GM21390 (cell line): Measurements from ENCODE around the gene CORO2A.
"Not testable (repeated sequence)": the region's sequence is repeated elsewhere in the genome, so short reads cannot be mapped to it uniquely, and the experiment has no call there.

ENCODE experiments used
- ATAC-seq: cut with Tn5 transposase; IDR thresholded peaks from one replicate; pipeline ENCODE4 v1.9.1; 2021; ENCODE audit not compliant: unreplicated experiment

CORO2A gene

DNA sequence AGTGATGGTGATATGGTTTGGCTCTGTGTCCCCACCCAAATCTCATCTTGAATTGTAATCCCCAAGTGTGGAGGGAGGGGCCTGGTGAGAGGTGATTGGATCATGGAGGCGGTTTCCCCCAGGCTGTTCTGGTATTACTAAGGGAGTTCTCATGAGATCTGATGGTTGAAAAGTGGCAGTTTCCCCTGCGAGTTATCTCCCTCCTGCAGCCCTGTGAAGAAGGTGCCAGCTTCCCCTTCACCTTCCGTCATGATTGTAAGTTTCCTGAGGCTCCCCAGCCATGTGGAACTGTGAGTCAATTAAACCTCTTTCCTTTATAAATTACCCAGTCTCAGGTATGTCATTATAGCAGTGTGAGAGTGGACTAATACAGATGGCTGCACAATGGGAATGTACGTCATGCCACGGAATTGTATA lies 17.9 kb downstream of the CORO2A start:
- not testable (repeated sequence) for ATAC-seq

DNA sequence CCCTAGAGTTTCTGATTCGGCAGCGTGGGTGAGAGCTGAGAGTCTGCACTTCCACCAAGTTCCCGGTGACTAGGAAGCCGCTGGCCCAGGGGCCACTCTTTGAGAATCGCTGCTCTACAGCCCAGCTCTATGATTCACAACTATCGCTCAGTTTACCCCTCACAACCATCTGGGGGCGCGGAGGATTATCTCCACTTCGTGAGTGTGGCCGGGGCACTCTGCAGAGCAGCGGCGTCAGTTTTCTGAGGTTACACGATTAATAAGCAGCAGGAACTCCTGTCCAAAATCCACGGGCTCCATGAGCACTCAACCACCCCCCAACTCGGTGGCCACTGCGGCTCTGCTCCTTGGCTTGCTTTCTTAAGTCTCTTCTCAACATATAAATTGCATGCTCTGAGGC lies 19.3 kb downstream of the CORO2A start:
- ATAC-seq: no peak

DNA sequence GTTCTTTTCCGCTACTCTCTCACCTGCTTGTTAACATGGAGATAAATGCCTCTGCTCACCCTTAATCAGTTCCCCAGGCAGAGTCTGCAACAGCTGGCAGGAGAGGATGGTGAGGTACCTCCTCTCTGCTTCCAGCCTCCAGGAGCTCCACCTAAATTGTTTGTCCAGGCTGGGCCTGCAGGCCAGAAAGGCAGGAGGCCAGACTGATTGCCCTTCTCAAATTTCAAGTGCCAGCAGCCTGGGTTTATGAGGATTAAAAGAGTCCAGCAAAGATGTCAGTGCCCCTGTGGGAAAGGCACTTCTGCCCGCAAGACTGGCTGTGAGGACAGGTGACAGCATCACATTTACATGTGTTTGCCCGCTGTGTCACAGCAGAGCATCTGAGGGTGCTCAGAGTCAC lies 19.8 kb downstream of the CORO2A start:
- no peak for ATAC-seq

DNA sequence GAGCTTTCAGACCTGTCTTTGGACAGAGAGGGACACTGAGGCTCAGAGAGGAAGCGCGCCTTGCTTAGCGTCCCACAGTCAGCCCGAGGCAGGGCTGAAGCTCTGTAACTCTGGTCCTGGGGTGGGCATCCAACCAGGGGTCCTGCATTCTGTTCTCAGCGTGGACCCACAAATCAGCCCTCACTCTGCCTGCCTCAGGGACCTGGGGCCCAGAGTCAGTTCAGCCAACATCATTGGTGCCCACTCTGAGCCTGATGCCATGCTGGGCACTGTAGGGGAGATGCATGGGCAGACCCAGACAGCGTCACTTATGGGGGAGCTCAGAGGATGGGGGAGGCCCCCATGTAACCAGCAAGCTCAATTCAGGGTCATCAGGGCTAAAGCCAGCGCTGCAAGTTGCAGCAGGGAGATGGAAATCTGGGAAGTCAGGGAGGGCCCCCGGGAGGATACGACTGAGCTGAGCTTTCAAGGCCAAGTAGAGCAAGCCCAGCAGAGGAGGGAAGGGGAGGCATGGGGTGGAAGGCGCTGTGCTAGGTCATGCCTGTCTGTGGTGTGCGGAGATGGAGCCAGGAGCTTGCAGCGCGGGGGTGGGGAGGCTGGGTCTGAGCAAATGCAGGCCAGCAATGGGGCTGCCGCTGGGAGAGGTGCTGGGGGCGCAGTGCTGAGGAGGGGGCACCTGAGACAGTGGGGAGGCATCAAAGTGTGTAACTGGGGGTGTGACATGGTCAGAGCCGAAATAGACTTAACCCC lies 21.1 kb downstream of the CORO2A start:
- ATAC-seq: no peak

DNA sequence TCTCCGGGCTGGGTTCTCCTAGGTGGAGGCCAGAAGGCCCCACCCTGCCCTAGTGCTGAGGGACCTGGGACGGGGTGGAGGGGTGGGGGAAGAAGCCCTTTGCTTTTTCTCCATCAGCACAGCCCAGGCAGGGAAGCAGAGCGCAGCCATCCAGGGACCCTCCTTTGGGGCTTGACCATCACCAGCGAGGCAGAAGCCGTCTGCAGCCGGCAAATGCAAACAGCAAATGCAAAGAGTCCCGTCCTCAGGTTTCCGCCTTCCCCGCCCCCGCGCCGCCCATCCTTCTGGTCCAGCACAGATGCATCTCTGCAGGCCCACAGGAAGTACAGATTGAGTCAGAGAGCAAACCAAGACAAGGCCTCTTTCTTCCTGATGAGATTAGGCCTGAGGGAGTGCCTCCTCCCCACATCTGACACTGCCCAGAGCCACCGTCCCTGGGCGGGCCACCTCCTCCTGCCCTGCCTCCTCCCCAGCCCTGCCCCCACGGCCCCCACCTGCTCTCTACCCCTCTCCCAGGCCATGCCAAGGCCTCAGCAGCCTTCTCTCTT lies 23.4 kb downstream of the CORO2A start:
- peak; percentile 99 for ATAC-seq

DNA sequence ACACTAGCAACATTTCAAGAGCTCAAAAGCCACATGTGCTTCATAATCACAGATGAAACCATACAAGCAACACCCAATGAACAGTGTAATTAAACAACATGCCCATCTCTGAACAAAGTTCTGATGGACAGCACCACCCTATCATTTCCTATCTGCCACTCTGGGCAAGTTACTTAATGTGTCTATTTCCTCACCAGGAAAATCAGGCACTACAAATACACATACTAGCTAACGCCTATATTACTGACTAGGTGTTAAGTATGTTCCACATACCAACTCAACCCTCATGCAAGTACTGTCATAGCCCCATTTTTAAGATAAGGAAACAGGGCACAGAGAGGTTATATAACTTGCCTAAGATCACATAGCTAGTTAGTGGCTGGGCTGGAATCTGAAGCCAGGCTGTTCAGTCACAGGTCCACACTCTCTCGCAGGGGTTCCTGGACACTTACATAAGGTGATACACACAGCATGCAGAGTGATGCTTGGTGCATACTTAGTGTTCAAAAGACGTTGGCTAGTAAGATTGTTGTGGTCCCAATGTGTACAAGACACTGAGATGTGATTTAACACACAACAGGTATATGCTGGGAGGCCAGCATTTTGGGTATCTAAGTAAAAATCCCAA lies 24.2 kb downstream of the CORO2A start:
- no peak for ATAC-seq

DNA sequence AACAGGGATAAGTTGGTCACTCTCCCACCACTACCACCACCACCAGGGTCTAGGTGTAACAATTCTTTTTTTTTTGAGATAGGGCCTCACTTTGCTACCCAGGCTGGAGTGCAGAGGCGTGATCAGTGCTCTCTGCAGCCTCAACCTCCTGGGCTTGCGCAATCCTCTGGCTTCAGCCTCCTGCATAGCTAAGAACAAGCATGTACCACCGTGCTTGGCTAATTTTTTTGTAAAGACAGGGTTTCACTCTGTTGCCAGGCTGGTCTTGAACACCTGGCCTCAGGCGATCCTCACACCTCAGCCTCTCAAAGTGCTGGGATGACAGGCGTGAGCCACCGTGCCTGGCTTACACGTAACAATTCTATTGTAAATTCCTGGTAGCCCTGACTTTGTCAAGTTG lies 27.5 kb downstream of the CORO2A start:
- ATAC-seq: no peak

DNA sequence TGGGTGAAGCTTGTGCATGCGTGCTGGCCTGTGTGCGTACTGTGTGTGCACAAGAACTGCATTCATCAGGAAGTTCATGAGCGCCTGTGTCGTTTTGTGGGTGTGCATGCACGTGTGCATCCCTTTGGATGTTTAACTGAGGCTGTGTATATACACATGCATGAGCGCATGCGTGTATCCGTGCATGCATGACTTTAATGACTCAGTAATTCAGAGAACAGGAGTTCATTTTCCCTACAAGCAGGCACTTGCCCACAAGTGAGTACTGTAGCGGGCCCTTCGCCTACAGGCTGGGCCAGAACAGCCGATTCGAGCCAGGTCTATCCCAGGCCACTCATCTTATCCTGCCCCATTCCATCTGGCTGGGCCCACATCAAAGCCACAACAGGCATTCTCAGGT lies 29.8 kb downstream of the CORO2A start:
- no peak for ATAC-seq

DNA sequence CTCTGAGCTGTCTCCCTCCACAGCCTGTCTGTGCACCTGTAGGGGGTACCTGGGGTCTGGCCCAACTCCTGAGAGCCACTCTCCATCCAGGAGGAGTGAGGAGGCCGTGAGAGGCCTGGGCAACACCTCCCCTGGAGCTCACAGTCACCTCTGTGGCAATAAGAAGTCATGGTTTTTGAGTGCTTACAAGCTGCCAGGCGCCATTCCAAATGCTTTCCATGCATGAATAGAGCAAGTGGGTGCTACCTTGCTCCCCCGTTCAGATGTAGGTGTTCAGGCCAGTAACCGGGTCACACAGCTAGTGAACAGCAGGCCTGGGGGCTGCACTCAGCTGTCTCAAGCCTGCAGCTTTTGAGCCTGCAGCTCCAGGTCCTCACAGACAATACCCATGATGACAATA lies 30.6 kb downstream of the CORO2A start:
- ATAC-seq: no peak

DNA sequence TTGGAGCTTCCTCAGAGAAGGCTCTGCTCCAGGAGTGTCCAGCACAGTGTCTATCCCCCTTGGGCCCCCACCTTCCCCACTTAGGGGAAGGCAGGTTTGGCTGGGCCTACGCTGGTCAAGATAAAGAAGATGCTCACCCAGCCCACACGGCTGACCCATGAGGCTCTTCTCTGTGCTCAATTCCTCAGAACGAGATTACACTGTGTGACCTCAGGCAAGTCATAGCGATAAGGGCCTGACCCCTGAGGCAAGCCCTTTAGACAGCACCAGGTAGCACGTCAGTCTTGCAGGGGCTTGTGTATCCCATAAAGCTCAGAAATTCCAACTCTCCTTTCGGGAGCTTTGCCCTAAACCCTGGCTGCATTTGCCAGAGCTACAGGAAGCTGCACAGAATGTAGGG lies 32.6 kb downstream of the CORO2A start:
- ATAC-seq: no peak

DNA sequence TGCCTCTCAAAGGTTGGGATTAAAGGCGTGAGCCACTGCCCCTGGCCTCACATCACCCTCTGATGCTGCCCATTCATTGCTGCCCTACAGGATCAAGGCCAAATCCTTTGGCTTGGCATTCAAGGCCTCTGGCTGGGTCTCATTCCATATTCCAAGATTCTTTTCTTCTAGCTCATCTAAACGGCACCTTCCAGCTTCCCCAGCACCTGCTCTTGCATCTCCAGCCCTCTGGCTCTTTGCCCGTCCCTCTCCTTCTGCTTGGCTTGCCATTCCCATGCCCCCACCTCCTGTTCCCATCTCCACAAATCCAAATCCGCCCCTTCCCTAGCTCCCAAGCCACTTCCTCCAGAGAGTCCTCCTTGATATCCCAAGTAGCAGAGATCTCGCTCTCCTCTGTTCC lies 33.1 kb downstream of the CORO2A start:
- no peak for ATAC-seq

DNA sequence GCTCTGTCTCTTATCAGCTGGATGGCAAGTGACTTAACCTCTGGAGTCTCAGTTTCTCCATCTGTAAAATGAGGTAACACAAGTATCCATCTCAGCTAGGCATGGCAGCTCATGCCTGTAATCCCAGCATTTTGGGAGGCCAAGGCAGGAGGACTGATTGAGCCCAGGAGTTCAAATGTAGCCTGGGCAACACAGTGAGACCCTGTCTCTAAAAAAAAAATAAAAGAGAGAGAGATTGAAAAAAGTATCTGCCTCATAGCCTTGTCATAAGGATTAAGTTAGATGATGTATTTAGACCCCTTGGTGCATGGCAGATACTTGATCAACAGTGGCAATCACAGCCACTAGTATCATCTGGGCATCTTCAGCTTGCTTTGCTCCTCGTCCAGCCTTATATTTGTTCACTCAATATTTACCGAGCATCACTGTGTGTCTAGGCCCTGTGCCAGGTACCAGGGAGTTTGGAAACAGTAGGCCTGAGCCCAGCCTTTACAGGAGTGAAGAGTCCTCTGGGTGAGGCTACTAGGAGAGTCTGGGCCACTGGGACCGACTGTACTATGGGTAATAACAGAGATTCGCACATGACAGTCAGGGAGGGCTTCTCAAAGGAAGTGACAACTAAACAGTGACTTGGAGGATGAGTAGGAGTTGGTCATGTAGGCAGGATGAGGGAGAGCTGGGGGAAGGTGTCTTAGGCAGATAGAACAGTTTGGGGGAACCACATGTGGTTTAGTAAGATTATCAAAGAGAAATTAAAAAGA lies 34.2 kb downstream of the CORO2A start:
- no peak for ATAC-seq

DNA sequence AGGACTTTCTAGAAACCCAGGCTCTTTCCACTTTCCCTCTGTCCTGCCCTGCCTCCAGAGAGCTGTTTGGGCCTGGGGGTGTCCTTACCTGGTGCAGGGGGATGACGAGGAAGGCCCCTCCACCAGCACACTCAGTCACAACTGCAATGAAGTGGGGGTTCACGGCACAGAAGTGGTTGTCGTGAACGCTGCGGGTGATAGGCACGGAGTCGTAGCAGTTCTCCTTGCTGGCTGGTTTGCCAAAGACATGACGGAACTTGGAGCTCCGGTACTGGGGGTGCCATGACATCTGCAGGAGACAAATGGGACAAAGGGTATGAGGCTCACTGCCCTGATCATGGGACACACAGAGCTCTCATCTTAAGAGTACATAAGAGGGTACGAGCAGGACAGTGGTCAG lies 35.1 kb downstream of the CORO2A start:
- no peak for ATAC-seq

DNA sequence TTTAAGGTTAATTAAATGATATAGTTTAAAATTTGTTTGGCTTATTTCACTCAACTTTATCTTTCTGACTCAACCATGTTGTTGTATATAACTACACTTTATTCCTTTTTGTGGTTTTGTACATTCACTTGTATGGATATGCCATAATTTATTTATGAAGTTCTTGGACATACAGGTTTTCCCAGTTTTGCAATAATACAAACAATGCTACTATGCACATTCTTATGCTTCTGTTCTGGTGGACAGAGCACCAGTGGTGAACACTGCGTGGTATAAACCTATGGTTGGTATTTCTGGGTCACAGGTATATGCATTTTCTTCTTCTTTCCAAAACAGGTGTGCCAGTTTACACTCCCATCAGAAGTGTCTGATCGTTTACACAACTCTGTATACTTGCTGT lies 37.8 kb downstream of the CORO2A start:
- no peak for ATAC-seq

DNA sequence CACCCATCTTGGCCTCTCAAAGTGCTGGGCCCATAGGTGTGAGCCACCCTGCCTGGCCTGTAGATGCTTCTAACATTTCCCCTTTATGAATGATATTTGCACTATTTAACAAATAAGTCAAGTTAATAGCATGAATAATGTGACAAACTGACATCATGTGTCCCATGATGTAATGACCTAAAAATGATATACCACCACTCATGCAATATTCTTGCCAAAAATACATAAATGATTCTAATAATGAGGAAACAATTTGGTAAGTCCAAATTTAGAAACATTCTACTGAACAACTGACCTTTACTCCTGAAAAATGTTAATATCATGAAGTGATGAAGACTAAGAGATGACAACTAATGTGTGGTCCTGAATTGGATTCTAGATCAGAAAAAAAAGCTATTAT lies 39.9 kb downstream of the CORO2A start:
- ATAC-seq: no peak

DNA sequence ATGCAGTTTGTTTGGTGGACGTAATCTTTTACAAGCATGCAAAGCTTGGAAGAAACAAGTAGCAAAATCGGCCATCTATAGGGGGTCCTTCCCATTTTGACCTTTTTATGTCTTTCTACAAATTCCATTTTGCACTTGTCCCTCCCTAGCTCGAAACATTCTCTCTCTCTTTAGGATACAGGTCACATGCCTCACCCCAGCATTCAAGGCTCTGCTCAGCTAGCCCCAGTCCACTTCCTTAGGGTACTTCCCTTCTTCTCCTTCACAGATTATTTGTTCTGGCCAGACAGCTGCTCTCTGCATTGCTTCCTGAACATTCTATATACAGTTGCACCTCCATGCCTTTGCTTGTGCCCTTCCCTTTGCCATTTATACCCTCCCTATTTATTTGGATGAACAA lies 41.7 kb downstream of the CORO2A start:
- no peak for ATAC-seq

DNA sequence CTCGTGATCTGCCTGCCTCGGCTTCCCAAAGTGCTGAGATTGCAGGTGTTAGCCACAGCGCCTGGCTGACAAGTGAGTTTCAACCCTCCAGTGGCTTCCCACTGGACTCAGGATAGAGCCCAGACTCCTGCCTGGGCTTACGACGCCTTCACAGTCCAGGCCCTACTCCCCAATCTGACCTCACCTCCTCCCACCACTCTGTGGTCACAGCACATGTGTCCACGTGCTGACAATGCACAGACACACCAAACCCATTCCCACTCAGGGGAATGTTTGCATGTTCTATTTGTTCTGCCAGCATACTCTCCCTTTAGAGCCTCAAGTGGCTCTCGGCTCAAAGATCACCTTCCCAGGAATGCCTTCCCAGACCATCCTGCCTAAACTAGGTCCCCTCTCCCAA lies 42.3 kb downstream of the CORO2A start:
- ATAC-seq: no peak

DNA sequence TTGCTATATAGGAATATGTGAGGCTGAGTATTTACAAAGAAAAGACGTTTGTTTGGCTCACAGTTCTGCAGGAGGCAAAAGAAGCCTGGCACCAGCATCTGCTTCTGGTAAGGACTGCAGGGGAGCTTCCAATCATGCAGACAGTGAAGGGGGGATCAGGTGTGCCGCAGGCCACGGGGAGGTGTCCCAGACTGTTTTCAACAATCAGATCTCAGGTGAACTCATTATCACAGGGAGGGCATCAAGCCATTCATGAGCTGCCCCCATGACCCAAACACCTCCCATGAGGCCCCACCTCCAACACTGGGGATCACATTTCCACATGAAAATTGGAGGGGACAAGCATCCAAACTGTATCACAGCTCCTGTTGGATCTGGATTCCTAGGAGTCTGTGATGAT lies 43.0 kb downstream of the CORO2A start:
- ATAC-seq: no peak

DNA sequence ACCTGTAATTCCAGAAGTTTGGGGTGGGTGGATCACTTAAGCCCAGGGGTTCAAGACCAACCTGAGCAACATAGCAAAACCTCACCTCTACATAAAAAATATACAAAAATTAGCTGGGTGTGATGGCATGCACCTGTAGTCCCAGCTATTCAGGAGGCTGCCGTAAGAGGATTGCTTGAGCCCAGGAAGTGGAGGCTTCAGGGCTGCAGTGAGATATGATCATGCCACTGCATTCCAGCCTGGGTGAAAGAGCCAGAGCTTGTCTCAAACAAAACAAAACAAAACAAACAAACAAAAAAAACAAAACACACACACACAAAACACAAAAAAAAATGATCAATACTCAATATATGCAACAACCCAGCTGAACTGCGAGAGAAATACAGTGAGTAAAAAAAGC lies 44.0 kb downstream of the CORO2A start:
- ATAC-seq: no peak

DNA sequence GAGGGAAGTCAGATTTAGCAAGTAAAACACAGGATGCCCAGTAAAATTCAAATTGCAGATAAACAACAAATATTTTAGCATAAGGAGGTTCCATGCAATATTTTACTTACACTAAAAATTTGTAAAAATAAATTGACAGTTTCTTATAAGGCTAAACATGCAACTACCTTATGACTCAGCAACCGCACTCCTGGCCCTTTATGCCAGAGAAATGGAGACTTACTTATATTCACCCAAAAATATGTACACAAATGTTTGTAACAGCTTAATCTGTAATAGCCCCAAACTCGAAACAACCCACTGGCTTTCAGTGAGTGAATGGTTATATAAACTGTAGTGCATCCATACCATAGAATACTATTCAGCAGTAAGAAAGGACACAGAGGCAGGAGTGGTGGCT lies 44.9 kb downstream of the CORO2A start:
- no peak for ATAC-seq

DNA sequence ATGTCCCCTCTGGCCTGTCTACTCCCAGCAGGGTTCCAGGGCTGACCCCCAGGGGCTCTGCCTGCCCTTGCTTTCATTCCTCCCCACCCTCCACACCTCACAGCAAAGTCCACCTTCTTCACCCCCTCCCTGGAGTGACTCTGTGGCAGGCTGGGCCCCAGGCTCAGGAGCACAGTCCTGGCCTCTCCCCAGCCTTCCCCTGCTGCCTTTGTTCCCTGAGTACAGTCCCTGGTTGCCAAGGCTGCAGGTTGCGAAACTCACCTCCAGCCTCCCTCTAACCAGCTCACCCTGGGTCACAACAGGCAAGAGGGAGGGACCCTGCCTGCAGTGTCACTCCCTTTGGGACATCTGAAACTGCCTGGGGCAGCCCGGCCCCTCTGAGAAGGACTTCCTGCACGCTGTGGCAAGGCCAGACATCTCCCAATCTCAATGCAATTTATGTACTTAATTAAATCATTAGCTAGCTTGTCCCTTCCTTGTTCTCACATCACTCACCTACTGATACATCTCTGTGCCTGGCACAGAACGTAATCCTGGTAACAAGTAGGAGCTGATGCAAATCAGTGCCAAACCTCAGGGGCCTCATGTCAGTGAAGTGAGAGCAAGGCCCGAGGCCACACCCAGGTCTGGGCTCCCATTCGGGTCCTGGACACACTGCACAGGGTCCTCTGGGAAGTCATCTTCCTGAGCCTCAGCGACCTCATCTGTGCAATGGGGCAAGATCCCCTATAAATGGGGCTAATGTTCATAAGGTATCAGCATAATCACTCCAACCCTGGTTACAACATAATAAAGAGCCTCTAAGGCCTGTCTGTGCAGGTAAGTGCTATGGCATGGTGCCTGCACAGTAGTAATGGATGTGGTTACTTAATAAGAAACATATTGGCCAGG lies 46.1 kb downstream of the CORO2A start:
- peak; percentile 53 for ATAC-seq
